Posterior cingulate gyrus (tissue), 11 donors: ENCODE data around the gene NRCAM.

Experiments used
- DNase-seq, 10 donors: peaks; one replicate each; pipeline versions ENCODE4 v3.0.0 to v3.0.0-alpha.2; 2020 to 2021; ENCODE audit warnings: mixed read lengths in 3 of 10
- intact Hi-C: fragments of 100-400 bp; cut with DNase I; formaldehyde crosslinking; loops from one replicate; pipeline ENCODE4 v1.15.1; 2023

NRCAM gene

GRCh38 chr7:108321359-108321758 lies 134.9 kb downstream of the NRCAM start:
- DNase-seq, result no peak
- intact Hi-C loops, result no loop called here

DNA sequence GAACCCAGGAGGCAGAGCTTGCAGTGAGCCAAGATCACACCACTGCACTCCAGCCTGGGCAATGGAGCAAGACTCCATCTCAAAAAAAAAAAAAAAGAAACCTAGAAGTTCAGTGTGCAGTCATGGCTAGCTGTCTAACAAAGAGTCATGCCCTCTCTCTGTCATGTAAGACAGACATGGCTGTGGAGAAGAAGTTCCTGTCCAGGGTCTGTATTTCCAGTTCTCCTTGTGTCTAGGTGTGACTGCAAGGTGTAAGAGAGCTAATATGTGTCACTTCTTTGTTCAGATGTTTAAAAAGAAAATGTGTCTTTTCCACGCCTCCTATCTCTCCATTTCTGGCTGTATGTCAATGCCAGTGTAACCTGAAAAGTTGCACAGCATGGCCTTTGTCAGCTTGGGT lies 139.5 kb downstream of the NRCAM start:
- intact Hi-C loops, result no loop called here

DNA sequence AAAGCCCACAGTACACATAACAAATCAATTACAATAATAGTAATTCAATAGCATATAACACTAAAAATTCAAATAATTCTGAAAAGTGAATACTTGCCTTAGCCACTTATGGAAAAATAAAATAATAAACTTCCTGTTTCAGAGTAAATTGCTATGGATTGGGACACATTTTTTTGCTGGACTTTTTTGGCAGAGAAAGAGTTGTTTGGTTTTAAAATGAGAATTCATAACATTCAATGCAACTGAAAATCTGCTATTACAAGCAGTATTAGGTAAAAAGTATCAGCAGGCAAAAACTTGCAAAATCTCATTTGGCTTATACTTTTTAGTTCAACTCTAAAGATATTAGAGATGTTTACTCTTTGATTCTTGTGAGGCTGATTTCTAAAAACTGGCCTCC lies 141.7 kb downstream of the NRCAM start:
- intact Hi-C loops, result no loop called here
- no peak for DNase-seq

More for the DNA sequence above, 139.5 kb downstream of the NRCAM start:
- DNase-seq, result no peak

DNA sequence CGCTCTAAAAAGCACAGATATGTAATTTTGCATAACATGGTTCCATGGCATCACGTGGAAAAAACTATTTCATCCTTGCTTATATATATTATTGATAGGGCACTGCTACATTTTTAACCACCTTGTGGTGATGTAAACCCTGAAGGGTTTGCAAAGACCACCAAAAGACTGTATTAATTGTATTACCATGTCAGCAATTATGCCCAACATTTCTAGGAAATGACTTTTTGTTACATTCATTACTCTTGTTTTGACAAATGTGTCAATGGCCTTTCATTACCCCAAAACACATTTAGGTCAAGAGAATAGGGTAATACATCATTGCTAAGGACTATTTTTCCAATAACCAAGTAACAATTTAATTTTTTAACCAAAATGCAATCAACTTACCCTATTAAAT lies 142.2 kb downstream of the NRCAM start:
- intact Hi-C loops, result no loop called here

GRCh38 chr7:108313086-108313485 lies 143.2 kb downstream of the NRCAM start:
- intact Hi-C loops, result no loop called here
- no peak for DNase-seq

More for the DNA sequence above, 142.2 kb downstream of the NRCAM start:
- DNase-seq, result no peak

GRCh38 chr7:108311446-108312168 lies 144.6 kb downstream of the NRCAM start:
- intact Hi-C loops, result no loop called here
- no peak for DNase-seq

DNA sequence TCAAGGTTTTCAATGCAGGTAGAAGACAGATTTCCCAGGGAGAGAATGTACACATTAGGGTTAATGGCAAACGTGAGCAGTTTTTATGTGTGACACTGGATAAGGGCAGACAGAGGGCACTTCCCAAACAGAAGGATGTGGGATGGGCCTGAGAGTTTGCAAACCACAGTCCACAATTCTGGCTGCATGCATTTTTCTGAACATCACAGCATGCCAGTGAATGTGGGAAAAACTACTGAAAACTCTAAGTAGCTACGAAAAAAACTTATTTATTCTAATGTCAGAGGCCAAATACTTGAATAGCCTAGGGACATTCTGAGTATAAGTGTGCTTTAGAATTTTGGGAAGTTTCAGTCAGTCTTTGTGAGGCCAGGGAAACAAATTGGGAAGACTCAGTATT lies 145.9 kb downstream of the NRCAM start:
- DNase-seq, result no peak
- intact Hi-C loops, result no loop called here

- DNase-seq, result no peak
- intact Hi-C loops, result no loop called here
These were observed 147.3 kb downstream of the NRCAM start for GRCh38 chr7:108308903-108309302.

GRCh38 chr7:108308276-108308675 lies 148.0 kb downstream of the NRCAM start:
- intact Hi-C loops, result no loop called here

DNA sequence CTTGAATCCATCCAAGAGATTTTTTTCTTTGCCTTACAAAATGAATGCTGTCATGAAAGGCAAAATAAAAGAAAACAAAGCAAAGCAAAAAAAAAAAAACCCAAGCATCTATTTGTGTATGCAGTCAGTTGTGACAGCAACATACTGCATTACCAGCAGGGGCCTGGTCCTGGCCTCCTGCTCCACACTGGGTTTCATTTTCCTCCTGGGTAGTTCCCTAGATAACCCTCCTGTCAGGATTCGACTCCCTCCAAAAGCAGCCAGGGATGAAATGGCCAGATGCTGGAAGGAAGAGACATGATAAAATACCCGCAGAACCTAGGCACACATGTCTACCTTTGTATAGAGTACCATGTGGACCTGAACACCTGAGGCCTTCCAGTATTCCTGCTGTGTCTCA lies 148.6 kb downstream of the NRCAM start:
- no peak for DNase-seq
- intact Hi-C loops, result no loop called here

More at GRCh38 chr7:108308276-108308675, 148.0 kb downstream of the NRCAM start:
- DNase-seq, result no peak

DNA sequence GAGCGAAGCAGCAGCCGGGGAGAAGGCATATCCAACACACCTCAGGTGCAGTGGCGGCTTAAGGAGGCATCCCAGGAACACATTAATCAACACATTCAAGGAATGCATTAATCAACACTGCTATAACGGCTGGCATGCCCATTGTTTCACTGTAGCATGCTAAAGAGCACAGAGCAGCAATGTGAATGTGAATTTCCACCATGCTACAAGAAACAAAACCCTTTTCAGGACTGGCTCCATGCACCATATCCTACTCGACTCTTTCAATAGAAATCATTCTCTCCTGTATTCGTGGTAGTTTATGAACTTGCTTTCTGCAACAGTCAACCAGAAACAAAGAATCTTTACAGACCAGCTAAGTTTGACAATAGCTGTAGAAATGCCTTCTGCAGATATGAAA lies 149.0 kb downstream of the NRCAM start:
- intact Hi-C loops, result no loop called here
- DNase-seq, result no peak

- DNase-seq, result no peak
These were observed 152.9 kb downstream of the NRCAM start for GRCh38 chr7:108303332-108303731.

DNA sequence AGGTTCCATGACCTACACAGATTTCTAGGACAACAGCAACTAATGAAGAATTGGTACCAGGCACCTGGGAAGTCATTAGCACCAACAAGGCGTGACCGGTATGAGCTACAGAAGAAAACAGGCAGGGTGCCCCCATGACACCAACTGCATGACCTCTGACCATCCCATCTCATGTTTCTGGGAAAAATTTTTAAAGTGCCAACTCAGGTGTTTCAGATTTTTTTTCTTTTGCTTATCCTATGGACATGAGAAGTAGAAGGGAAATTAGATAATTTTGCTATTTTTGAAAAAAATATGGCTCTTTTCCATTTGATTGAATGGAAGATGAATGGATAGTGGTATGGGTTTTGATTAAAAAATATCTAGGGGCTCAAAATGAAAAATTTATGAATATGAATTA lies 154.8 kb downstream of the NRCAM start:
- intact Hi-C loops, result no loop called here
- DNase-seq, result no peak

More at GRCh38 chr7:108303332-108303731, 152.9 kb downstream of the NRCAM start:
- intact Hi-C loops, result no loop called here

- intact Hi-C loops, result no loop called here
- DNase-seq, result no peak
These were observed 156.8 kb downstream of the NRCAM start for GRCh38 chr7:108299251-108299973.

GRCh38 chr7:108296911-108297310 lies 159.3 kb downstream of the NRCAM start:
- intact Hi-C loops, result no loop called here
- DNase-seq, result no peak

DNA sequence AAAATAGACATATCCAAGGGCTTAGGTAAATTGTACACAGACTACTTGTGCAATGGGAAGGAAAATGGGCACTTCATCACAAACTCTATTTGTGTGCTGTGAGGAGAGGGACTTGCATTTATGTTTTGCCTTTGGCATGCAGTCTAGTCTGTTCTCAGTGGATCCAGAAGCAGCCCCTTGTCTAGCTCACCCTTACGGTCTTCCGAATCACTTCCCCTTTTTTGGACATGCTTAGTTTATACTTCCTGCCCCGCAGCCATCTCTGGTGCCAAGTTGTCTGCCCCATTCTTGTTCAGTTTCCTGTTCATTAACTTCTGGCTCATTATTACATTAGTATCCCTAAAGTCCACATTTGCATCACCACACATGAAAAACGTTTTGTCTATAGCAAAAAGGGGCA lies 161.6 kb downstream of the NRCAM start:
- DNase-seq, result no peak
- intact Hi-C loops, result no loop called here

DNA sequence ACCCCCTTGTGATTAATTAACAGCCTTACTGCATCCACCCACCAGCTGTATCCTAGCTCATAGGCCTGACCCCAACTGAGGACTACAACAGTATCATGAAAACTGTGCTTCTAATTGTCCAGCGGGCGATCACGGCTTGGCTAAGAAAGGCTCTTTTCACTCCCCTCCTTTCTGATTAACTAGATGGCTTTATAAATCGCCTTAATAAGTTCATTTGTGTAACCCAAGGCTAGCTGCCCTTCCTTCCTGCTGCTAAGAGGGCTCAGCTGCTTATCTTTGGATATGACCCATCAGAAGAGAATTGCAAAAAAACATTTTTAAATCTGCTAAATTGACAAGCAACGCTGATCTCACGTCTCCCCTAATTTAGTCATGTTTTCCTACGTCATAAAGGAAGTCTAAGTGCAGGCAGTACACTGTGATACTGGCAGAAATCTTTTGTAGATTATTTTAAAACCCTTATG lies 163.1 kb downstream of the NRCAM start:
- intact Hi-C loops, result no loop called here
- DNase-seq, result no peak

DNA sequence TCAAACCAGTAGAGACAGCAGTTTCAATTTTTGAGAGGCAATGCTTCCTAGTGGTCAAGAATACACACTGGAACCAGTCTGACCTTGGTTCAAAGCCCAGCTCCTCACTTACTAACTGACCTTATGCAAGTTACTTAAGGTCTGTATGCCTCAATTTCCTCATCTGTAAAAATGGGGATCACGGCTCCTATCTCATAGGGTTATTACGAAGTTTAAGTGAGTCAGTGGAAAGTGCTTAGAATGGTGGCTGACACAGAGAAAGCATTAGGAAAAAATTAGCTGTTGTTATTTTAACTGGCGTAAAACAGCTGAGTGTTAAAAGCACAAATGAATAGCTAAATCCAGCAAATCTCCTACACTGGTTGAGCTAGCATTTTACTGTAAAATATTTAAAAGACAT lies 163.7 kb downstream of the NRCAM start:
- DNase-seq, result no peak
- intact Hi-C loops, result no loop called here

DNA sequence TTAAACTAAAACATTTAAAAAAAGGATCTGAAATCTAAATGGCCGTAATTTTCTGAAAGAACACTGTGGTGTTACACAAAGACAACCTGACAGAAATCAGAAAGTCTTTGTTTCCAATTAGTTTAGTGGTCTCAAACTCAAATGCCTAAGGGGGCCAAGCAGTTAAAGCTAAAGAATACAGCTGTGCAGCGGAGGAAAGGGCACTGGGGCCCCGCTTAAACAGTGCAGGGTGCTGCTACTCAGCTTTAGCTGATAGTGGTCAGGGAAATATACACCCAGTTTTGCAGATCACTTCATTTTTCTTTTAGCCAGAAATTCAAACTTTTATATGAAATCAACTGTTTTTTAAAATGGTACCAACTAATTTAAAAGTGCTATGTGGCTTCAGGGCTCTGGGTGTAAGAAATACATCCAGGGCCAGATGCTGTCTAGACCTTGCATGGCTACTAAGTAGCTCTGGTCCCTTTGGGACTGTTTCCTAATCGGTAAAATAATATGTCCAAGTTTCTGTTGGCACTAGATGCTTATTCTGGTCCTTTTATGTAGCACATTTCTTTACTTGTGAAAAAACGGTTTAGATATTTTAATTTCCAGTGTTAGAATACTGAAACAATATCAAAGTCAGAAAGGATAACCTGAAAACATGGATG lies 164.3 kb downstream of the NRCAM start:
- intact Hi-C loops, result no loop called here
- DNase-seq, result no peak

GRCh38 chr7:108291152-108291508 lies 165.1 kb downstream of the NRCAM start:
- DNase-seq, result no peak
- intact Hi-C loops, result no loop called here

- intact Hi-C loops, result no loop called here
These were observed 165.6 kb downstream of the NRCAM start for GRCh38 chr7:108290459-108291151.

More at GRCh38 chr7:108290459-108291151, 165.6 kb downstream of the NRCAM start:
- DNase-seq, result no peak
